ENCODE measurements around the gene MRTFA.
"Not testable (repeated sequence)": the region's sequence is repeated elsewhere in the genome, so short reads cannot be mapped to it uniquely, and the experiment has no call there.

Gene MRTFA

GRCh38 chr22:40557972-40558371 is 78.5 kb downstream of the MRTFA start:
- no peak for DNase-seq (ENCODE audit: low read depth, low spot score)

GRCh38 chr22:40556641-40557040 is 79.9 kb downstream of the MRTFA start:
- no peak for DNase-seq (ENCODE audit: low read depth, low spot score)

GRCh38 chr22:40554023-40554422 is 82.5 kb downstream of the MRTFA start:
- DNase-seq (ENCODE audit: low read depth, low spot score) = not testable (repeated sequence)

GRCh38 chr22:40553014-40553554 is 83.4 kb downstream of the MRTFA start:
- DNase-seq (ENCODE audit: low read depth, low spot score) = no peak

GRCh38 chr22:40552070-40552469 is 84.4 kb downstream of the MRTFA start:
- no peak for DNase-seq (ENCODE audit: low read depth, low spot score)

- DNase-seq (ENCODE audit: low read depth, low spot score) = no peak
Observed at GRCh38 chr22:40547729-40548143, 88.8 kb downstream of the MRTFA start.

- DNase-seq (ENCODE audit: low read depth, low spot score) = no peak
Observed at GRCh38 chr22:40544758-40545157, 91.8 kb downstream of the MRTFA start.

- DNase-seq (ENCODE audit: low read depth, low spot score) = no peak
Observed at GRCh38 chr22:40542821-40543540, 93.5 kb downstream of the MRTFA start.

- DNase-seq (ENCODE audit: low read depth, low spot score) = no peak
Observed at GRCh38 chr22:40541300-40541699, 95.2 kb downstream of the MRTFA start.

- DNase-seq (ENCODE audit: low read depth, low spot score) = no peak
Observed at GRCh38 chr22:40540265-40540664, 96.3 kb downstream of the MRTFA start.

- not testable (repeated sequence) for DNase-seq (ENCODE audit: low read depth, low spot score)
Observed at GRCh38 chr22:40536149-40536548, 100.4 kb downstream of the MRTFA start.

GRCh38 chr22:40535642-40536041 is 100.9 kb downstream of the MRTFA start:
- DNase-seq (ENCODE audit: low read depth, low spot score) = no peak

- no peak for DNase-seq (ENCODE audit: low read depth, low spot score)
Observed at GRCh38 chr22:40535189-40535512, 101.4 kb downstream of the MRTFA start.

GRCh38 chr22:40534379-40535188 is 101.9 kb downstream of the MRTFA start:
- DNase-seq (ENCODE audit: low read depth, low spot score) = peak; percentile 63

GRCh38 chr22:40533712-40534378 is 102.7 kb downstream of the MRTFA start:
- peak; percentile 63 for DNase-seq (ENCODE audit: low read depth, low spot score)

GRCh38 chr22:40531951-40532900 is 104.3 kb downstream of the MRTFA start:
- no peak for DNase-seq (ENCODE audit: low read depth, low spot score)

GRCh38 chr22:40530391-40530790 is 106.1 kb downstream of the MRTFA start:
- not testable (repeated sequence) for DNase-seq (ENCODE audit: low read depth, low spot score)

GRCh38 chr22:40529821-40530220 is 106.7 kb downstream of the MRTFA start:
- DNase-seq (ENCODE audit: low read depth, low spot score) = no peak

GRCh38 chr22:40526960-40527359 is 109.6 kb downstream of the MRTFA start:
- DNase-seq (ENCODE audit: low read depth, low spot score) = no peak

- peak; percentile 43 for DNase-seq (ENCODE audit: low read depth, low spot score)
Observed at GRCh38 chr22:40525250-40525884, 111.2 kb downstream of the MRTFA start.

Data from astrocyte of the hippocampus (primary cell).